GM18858 (cell line): ENCODE data around the gene HMCN2.
A peak's percentile ranks its signal among the peaks of the same experiment; 100 is the strongest.

Experiments used
- ATAC-seq: cut with Tn5 transposase; IDR thresholded peaks from one replicate; pipeline ENCODE4 v1.9.1; 2021; ENCODE audit not compliant: unreplicated experiment

Gene HMCN2

GRCh38 chr9:130265431-130266235 is at the start of gene HMCN2:
HMCN2 (plus strand) TSS chr9:130265760; CDS start chr9:130265879, 119 bp downstream.
- no peak for ATAC-seq

- ATAC-seq, result no peak
Observed at GRCh38 chr9:130217838-130218237, 47.7 kb upstream of the HMCN2 start.

GRCh38 chr9:130219661-130220096 is 45.9 kb upstream of the HMCN2 start:
- no peak for ATAC-seq

GRCh38 chr9:130220352-130220751 is 45.2 kb upstream of the HMCN2 start:
- no peak for ATAC-seq

- no peak for ATAC-seq
Observed at GRCh38 chr9:130222833-130223232, 42.7 kb upstream of the HMCN2 start.

- no peak for ATAC-seq
Observed at GRCh38 chr9:130225071-130225470, 40.5 kb upstream of the HMCN2 start.

- ATAC-seq, result no peak
Observed at GRCh38 chr9:130225586-130225985, 40.0 kb upstream of the HMCN2 start.

- ATAC-seq, result no peak
Observed at GRCh38 chr9:130226112-130226511, 39.4 kb upstream of the HMCN2 start.

GRCh38 chr9:130227833-130228232 is 37.7 kb upstream of the HMCN2 start:
- no peak for ATAC-seq

- no peak for ATAC-seq
Observed at GRCh38 chr9:130229759-130230158, 35.8 kb upstream of the HMCN2 start.

- ATAC-seq, result no peak
Observed at GRCh38 chr9:130230631-130231030, 34.9 kb upstream of the HMCN2 start.

- ATAC-seq, result no peak
Observed at GRCh38 chr9:130232899-130233586, 32.5 kb upstream of the HMCN2 start.

GRCh38 chr9:130233587-130233945 is 32.0 kb upstream of the HMCN2 start:
- ATAC-seq, result no peak

- no peak for ATAC-seq
Observed at GRCh38 chr9:130234340-130235260, 31.0 kb upstream of the HMCN2 start.

GRCh38 chr9:130235558-130236435 is 29.8 kb upstream of the HMCN2 start:
- ATAC-seq, result no peak

GRCh38 chr9:130236436-130236985 is 29.0 kb upstream of the HMCN2 start:
- no peak for ATAC-seq

GRCh38 chr9:130237076-130237475 is 28.5 kb upstream of the HMCN2 start:
- no peak for ATAC-seq

GRCh38 chr9:130237763-130238524 is 27.6 kb upstream of the HMCN2 start:
- no peak for ATAC-seq

- ATAC-seq, result peak; percentile 14
Observed at GRCh38 chr9:130239363-130239695, 26.2 kb upstream of the HMCN2 start.
